K562 (cell line): ENCODE results near the gene NRXN3. TPM values are rescaled to one million over a fixed set of nuclear protein-coding genes. Genes with fewer than 3 reads are reported as not detected.

ENCODE experiments used
- ATAC-seq: fragments of 200-7000 bp; cut with Tn5 transposase; 3 replicates; pipeline ENCODE4 v1.9.1; 2020; ENCODE audit warnings: moderate library complexity
- BruUV-seq: library from RNA; stranded (reverse); fragments of 400-500 nt; replicated peaks from 2 replicates; lab custom pipeline; 2021; lab: Mats Ljungman, UMichigan
- CTCF ChIA-PET: fragments of 300-600 bp; formaldehyde crosslinking; extraction: SDS; loops from one replicate; lab custom pipeline; 2021; ENCODE audit warnings: low intra/inter-chr PET ratio; lab: Yijun Ruan, JAX
- POLR2A ChIA-PET: fragments of 300-600, 350-650 bp; sonication (Branson Sonifier 250); formaldehyde crosslinking; extraction: SDS; loops from one replicate; lab custom pipeline; 2021; ENCODE audit warnings: antibody characterized with exemption, inconsistent platforms; lab: Yijun Ruan, JAX
- DNase-seq, 4 experiments: peaks; one replicate each; pipeline versions ENCODE4 v3.0.0 to v3.0.0-alpha.2; 2011 to 2018; ENCODE audit warnings: low spot score in 3 of 4, mixed read lengths in 3 of 4; ENCODE audit errors: extremely low read depth in 1 of 4
- FAIRE-seq: peaks from 2 replicates; lab custom pipeline; 2011; peaks lifted over from hg19 to GRCh38; lab: Jason Lieb, UNC
- H2AFZ ChIP-seq: 2 replicates; pipeline ENCODE4 v1.6.0; 2011; ENCODE audit warnings: low read depth, low read length, control low read depth, inconsistent platforms
- H3K27ac ChIP-seq: fragments of 200-600 bp; 3 replicates; pipeline ENCODE4 v1.8.0; 2011; ENCODE audit warnings: low read depth, mild to moderate bottlenecking, control low read depth, inconsistent platforms, low read length, moderate library complexity, mixed read lengths; ENCODE audit errors: extremely low read depth
- H3K27me3 ChIP-seq, 2 experiments: fragments of 300-600 bp in 1 of 2; 2 replicates in 1 of 2; 3 replicates in 1 of 2; pipeline versions ENCODE4 v1.6.0 to v1.8.0; 2011; ENCODE audit warnings: inconsistent platforms in 2 of 2, low read length in 2 of 2, mild to moderate bottlenecking in 1 of 2, mixed read lengths in 1 of 2, moderate library complexity in 1 of 2; ENCODE audit not compliant: control insufficient read depth in 2 of 2, insufficient read depth in 2 of 2
- H3K36me3 ChIP-seq: fragments of 300-600 bp; 3 replicates; pipeline ENCODE4 v1.8.0; 2011; ENCODE audit warnings: mild to moderate bottlenecking, low read length, inconsistent platforms; ENCODE audit not compliant: control insufficient read depth, insufficient read depth
- H3K4me1 ChIP-seq, 2 experiments: fragments of 200-600 bp in 1 of 2; replicated peaks in 1 of 2; 2 replicates in 1 of 2; 3 replicates in 1 of 2; pipeline versions ENCODE4 v1.5.1 to v1.8.0; 2011; ENCODE audit warnings: inconsistent platforms in 2 of 2, low read length in 2 of 2, mild to moderate bottlenecking in 1 of 2, mixed read lengths in 1 of 2, moderate library complexity in 1 of 2; ENCODE audit not compliant: control insufficient read depth in 2 of 2, insufficient read depth in 2 of 2
- H3K4me2 ChIP-seq: 2 replicates; pipeline ENCODE4 v1.6.1; 2011; ENCODE audit warnings: low read length, control low read depth, inconsistent platforms, mixed read lengths; ENCODE audit not compliant: insufficient read depth
- H3K4me3 ChIP-seq: fragments of 200-600 bp; sonication (generic), shearing (Covaris generic); 2 replicates; pipeline ENCODE4 v1.5.1; 2016; ENCODE audit warnings: control low read depth, inconsistent platforms
- H3K79me2 ChIP-seq: fragments of 200-600 bp; 3 replicates; pipeline ENCODE4 v1.8.0; 2011; ENCODE audit warnings: low read length, inconsistent platforms; ENCODE audit not compliant: control insufficient read depth, insufficient read depth
- H3K9ac ChIP-seq, 2 experiments: 2 replicates each; pipeline versions ENCODE4 v1.6.0 to v1.6.1; 2011; ENCODE audit warnings: low read depth in 2 of 2, low read length in 2 of 2, control low read depth in 1 of 2, inconsistent platforms in 1 of 2, mild to moderate bottlenecking in 1 of 2, mixed read lengths in 1 of 2; ENCODE audit not compliant: insufficient read depth in 1 of 2
- H3K9me1 ChIP-seq: one replicate; pipeline ENCODE4 v1.6.0; 2011; ENCODE audit warnings: inconsistent platforms, mild to moderate bottlenecking, low read length, moderate library complexity; ENCODE audit not compliant: control insufficient read depth, insufficient read depth
- H3K9me3 ChIP-seq: replicated peaks from 2 replicates; pipeline ENCODE4 v1.5.1; 2011; ENCODE audit warnings: low read depth, low read length, inconsistent platforms; ENCODE audit not compliant: control insufficient read depth, insufficient read depth
- H4K20me1 ChIP-seq: replicated peaks from 2 replicates; pipeline ENCODE4 v1.6.1; 2011; ENCODE audit warnings: low read length, inconsistent platforms, mixed read lengths; ENCODE audit not compliant: control insufficient read depth, insufficient read depth
- CBFB ChIP-seq: sonication (generic); formaldehyde crosslinking; IDR thresholded peaks from 2 replicates; pipeline ENCODE4 v1.4.0; 2020; ENCODE audit warnings: mild to moderate bottlenecking, missing genetic modification reagents
- CC2D1A ChIP-seq: fragments of 450-650 bp; IDR thresholded peaks from 2 replicates; pipeline ENCODE4 v1.6.1; 2017; ENCODE audit warnings: mild to moderate bottlenecking
- CEBPB ChIP-seq: fragments of 450-650 bp; IDR thresholded peaks from 2 replicates; pipeline ENCODE4 v1.6.1; 2016; ENCODE audit warnings: missing genetic modification characterization, missing compliant biosample characterization
- EWSR1 ChIP-seq: fragments of 450-650 bp; IDR thresholded peaks from 2 replicates; pipeline ENCODE4 v1.6.1; 2018; ENCODE audit warnings: borderline replicate concordance, mild to moderate bottlenecking, low read depth, moderate library complexity; ENCODE audit not compliant: partially characterized antibody
- FOXO4 ChIP-seq: fragments of 450-650 bp; formaldehyde crosslinking; IDR thresholded peaks from 2 replicates; pipeline ENCODE4 v1.4.0; 2020; ENCODE audit warnings: mild to moderate bottlenecking, moderate library complexity
- GMEB1 ChIP-seq: fragments of 250-450 bp; sonication (Bioruptor Pico); IDR thresholded peaks from 2 replicates; pipeline ENCODE4 v1.4.0; 2020; ENCODE audit warnings: mild to moderate bottlenecking
- JUNB ChIP-seq: fragments of 450-650 bp; formaldehyde crosslinking; conservative IDR thresholded peaks from 2 replicates; pipeline ENCODE4 v1.4.0; 2020; ENCODE audit warnings: mild to moderate bottlenecking
- MAFF ChIP-seq: IDR thresholded peaks from 2 replicates; pipeline ENCODE4 v1.6.1; 2012; ENCODE audit warnings: low read length, improper control_type of control experiment
- RFX5 ChIP-seq: IDR thresholded peaks from 2 replicates; pipeline ENCODE4 v1.6.1; 2011; ENCODE audit warnings: low read depth, mild to moderate bottlenecking, improper control_type of control experiment, low read length
- SMARCC2 ChIP-seq: fragments of 450-650 bp; IDR thresholded peaks from 2 replicates; pipeline ENCODE4 v1.6.1; 2017; ENCODE audit warnings: antibody characterized with exemption, moderate library complexity, mild to moderate bottlenecking, low read depth
- SRSF7 ChIP-seq: fragments of 200-400 bp; formaldehyde crosslinking; optimal IDR thresholded peaks from 2 replicates; pipeline ENCODE3; 2017; ENCODE audit warnings: mild to moderate bottlenecking, low read depth, low read length
- TCF15 ChIP-seq: fragments of 250-450 bp; sonication (Bioruptor Pico); IDR thresholded peaks from 2 replicates; pipeline ENCODE4 v1.8.0; 2022; ENCODE audit warnings: moderate library complexity, mild to moderate bottlenecking, inconsistent platforms
- TRIM28 ChIP-seq: fragments of 450-650 bp; IDR thresholded peaks from 2 replicates; pipeline ENCODE4 v1.6.1; 2017
- ZFP36 ChIP-seq: fragments of 150-350 bp; IDR thresholded peaks from 2 replicates; pipeline ENCODE4 v1.6.1; 2018; ENCODE audit warnings: low read length, low read depth; ENCODE audit not compliant: partially characterized antibody
- ZNF274 ChIP-seq: IDR thresholded peaks from 2 replicates; pipeline ENCODE4 v1.6.1; 2011; ENCODE audit warnings: low read depth, mild to moderate bottlenecking, low read length, moderate library complexity, borderline replicate concordance
- ZNF280B ChIP-seq: fragments of 250-450 bp; sonication (Bioruptor Pico); IDR thresholded peaks from 2 replicates; pipeline ENCODE4 v1.5.1; 2021; ENCODE audit warnings: mild to moderate bottlenecking
- ZNF764 ChIP-seq: fragments of 250-450 bp; sonication (Bioruptor Pico); IDR thresholded peaks from 2 replicates; pipeline ENCODE4 v1.4.0; 2020; ENCODE audit warnings: low read depth, mild to moderate bottlenecking, moderate library complexity
- WGBS: fragments of 100-300 bp; shearing (Covaris generic); methylation state at CpG from one replicate; pipeline ENCODE4 v1.1.6; 2016; ENCODE audit warnings: low coverage, mixed read lengths; ENCODE audit not compliant: insufficient coverage; ENCODE audit errors: missing lambda C conversion rate; 5-methylcytosine and 5-hydroxymethylcytosine counted together
- in situ Hi-C: fragments of 300-500 bp; cut with MboI; formaldehyde crosslinking; loops from 4 replicates; pipeline ENCODE4 v1.15.0; 2018; ENCODE audit warnings: inconsistent platforms, mixed read lengths
- intact Hi-C: fragments of 100-400 bp; cut with micrococcal nuclease; formaldehyde crosslinking; loops from 2 replicates; pipeline ENCODE4 v1.14.2; 2022
- polyA plus RNA-seq, 8 experiments: library from polyadenylated mRNA; depleted of rRNA in 4 of 8; stranded (reverse) in 5 of 8; unstranded in 3 of 8; fragments of >200 nt; fragmentation: Nextera tagmentation in 2 of 8; fragmentation: Illumina TruSeq in 1 of 8; extraction: Ambion mirVana in 2 of 8; extraction: Trizol in 1 of 8; gene quantifications; 2 replicates each; pipeline versions ENCODE4 v1.2.1 to v1.2.3, GENCODE V29; 2011 to 2014; ENCODE audit warnings: inconsistent platforms in 1 of 8, missing spikeins in 1 of 8
- total RNA-seq, 7 experiments: library from RNA; depleted of rRNA in 6 of 7; stranded (reverse); fragments of >200 nt in 6 of 7; fragmentation: Illumina TruSeq in 2 of 7; extraction: Trizol in 2 of 7; gene quantifications; 2 replicates each; pipeline versions ENCODE4 v1.2.1 to v1.2.3, GENCODE V29; 2011 to 2021; ENCODE audit warnings: low replicate concordance in 1 of 7

Gene NRXN3
- total and polyA plus RNA-seq, 9 of the 15 experiments (the other 6 are each of a cell fraction or from before 2014, with no cell fraction given), result 0.09 TPM; not detected in 8

- Histone ChIP-seq H3K27me3 (no peaks in the 10 kb centered on the region), H3K27ac (no peak overlapping the region), H2AFZ (no peak overlapping the region), H3K4me3 (no peak overlapping the region), H3K9ac (no peak overlapping the region), H4K20me1 (no peaks in the 10 kb centered on the region), H3K36me3 (no peaks in the 10 kb centered on the region), H3K9me1 (no peaks in the 10 kb centered on the region), H3K79me2 (no peaks in the 10 kb centered on the region), H3K4me1 (no peaks in the 10 kb centered on the region), H3K4me2 (no peak overlapping the region), H3K9me3 (no peaks in the 10 kb centered on the region)
- DNase-seq (no peak), ATAC-seq (no peak), FAIRE-seq (no peak)
- ChIA-PET POLR2A (no interaction called here), CTCF (no interaction called here)
- intact Hi-C loops, result no loop called here
- no TSS peak for BruUV-seq
- in situ Hi-C loops, result no loop called here
- WGBS, result 0% methylated on average over 4 of the region's 4 CpGs
- TF ChIP-seq RFX5 (no peak), CEBPB (no peak), JUNB (CRISPR knock-in tag) (no peak), TCF15 (CRISPR knock-in tag) (no peak), ZNF280B (CRISPR knock-in tag) (no peak), ZNF274 (no peak), ZNF764 (CRISPR knock-in tag) (no peak), MAFF (no peak), EWSR1 (no peak), SMARCC2 (no peak), GMEB1 (CRISPR knock-in tag) (no peak), ZFP36 (no peak), CBFB (CRISPR knock-in tag) (no peak), CC2D1A (no peak), TRIM28 (no peak), SRSF7 (no peak), FOXO4 (CRISPR knock-in tag) (no peak)
Observed at GRCh38 chr14:78605025-78605762, 435.0 kb downstream of the NRXN3 start.
